ENCODE measurements around the gene FAM89B.

The FAM89B gene

DNA sequence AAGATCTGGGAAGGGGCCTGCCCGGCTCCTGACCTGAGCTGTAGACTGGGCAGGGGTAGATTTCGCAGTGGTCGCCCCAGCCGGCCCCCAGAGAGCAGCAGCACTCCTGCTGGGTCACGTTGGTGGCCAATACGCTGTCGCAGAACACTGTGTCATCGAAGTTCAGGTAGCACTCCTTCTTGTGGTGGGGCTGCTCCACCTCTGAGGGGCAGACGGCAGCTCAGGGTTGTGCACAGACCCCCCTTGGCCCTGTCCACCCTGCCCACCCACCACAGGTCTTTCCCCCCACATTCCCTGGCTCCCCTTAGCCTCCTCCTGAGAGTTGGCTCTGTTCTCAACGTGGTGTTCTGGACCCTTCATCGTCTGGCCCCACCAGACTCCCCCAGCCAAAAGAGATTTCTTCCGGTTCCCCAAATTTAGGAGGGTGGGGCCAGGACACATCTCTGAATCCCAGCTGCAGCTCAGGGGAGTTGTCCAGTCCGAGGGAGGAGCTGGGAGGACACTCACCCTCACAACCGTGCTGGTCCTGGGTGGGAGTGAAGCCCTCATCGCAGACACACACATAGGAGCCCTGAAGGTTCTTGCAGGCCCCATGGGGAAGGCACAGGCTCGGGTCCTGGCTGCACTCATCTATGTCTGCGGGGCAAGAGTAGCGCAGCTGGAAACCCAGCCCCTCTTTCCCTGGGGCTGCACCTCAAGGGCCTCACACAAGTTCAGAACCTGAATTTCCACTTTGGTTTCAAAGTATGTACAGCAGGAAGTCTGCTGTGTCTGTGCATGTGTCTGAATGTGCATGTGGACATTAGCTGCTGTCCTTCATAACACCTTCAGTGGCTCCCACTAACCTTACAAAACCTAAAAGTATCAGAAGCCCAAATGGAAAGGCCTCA, 31.0 kb upstream of the FAM89B start:
- peak overlapping the region; percentile 53; the same call in 1 of the 2 replicates for H3K27ac ChIP-seq
- peak overlapping the region; percentile 81 for H3K4me2 ChIP-seq
- H3K27me3 ChIP-seq (ENCODE audit: insufficient read depth, low read depth) = no peaks in the 10 kb centered on the region
- peak overlapping the region; percentile 89 for H2AFZ ChIP-seq (ENCODE audit: low read depth)
- H3K9ac ChIP-seq = peak overlapping the region; percentile 55; the same call in 1 of the 2 replicates
- no peaks in the 10 kb centered on the region for H3K36me3 ChIP-seq (ENCODE audit: insufficient read depth)
- no peak overlapping the region for H3K4me3 ChIP-seq (IDR thresholded peaks at IDR 0.05; ENCODE audit: insufficient read depth, low read depth, low read length)
- TF ChIP-seq, protein P1, sequence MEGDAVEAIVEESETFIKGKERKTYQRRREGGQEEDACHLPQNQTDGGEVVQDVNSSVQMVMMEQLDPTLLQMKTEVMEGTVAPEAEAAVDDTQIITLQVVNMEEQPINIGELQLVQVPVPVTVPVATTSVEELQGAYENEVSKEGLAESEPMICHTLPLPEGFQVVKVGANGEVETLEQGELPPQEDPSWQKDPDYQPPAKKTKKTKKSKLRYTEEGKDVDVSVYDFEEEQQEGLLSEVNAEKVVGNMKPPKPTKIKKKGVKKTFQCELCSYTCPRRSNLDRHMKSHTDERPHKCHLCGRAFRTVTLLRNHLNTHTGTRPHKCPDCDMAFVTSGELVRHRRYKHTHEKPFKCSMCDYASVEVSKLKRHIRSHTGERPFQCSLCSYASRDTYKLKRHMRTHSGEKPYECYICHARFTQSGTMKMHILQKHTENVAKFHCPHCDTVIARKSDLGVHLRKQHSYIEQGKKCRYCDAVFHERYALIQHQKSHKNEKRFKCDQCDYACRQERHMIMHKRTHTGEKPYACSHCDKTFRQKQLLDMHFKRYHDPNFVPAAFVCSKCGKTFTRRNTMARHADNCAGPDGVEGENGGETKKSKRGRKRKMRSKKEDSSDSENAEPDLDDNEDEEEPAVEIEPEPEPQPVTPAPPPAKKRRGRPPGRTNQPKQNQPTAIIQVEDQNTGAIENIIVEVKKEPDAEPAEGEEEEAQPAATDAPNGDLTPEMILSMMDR (conservative IDR thresholded peaks at IDR 0.05; ENCODE audit: low read depth, low read length) = peak; percentile 25; the same call in 1 of the 2 replicates
- H3K79me2 ChIP-seq (ENCODE audit: insufficient read depth, low read depth) = no peaks in the 10 kb centered on the region
- H4K20me1 ChIP-seq (ENCODE audit: insufficient read depth) = no peaks in the 10 kb centered on the region
- H3K4me1 ChIP-seq (ENCODE audit: low read depth, poor library complexity, severe bottlenecking) = peaks cover 19% of the 10 kb centered on the region

DNA sequence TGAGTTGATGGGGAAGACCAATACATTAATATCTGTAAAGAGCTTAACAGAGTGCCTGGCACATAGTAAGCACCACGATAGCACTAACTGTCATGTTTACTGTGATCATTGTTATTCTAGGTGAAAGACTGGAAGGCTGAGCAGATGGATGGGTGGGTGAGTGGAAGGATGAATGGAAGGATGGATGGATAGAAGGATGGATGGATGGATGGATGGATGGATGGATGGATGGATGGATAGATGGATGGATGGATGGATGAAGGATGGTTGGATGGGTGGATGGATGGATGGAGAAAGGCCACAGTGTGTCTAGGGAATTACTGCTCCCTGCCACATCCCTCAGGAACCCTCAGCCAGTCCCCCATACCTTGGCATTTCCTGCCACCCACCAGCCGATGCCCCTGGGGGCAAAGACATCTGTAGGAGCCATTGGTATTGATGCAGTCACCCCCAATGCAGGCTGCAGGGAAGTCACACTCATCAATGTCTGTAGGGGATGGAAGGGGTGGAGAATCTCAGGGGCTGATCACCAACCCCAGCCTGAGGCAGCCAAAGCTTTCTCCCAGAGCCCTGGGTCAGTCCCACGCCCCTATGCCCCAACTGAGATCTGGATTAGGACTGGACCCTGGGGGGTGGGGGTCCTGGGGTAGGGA, 29.5 kb upstream of the FAM89B start:
- Histone ChIP-seq H3K4me2 (no peak overlapping the region), H2AFZ (ENCODE audit: low read depth) (no peak overlapping the region), H3K27ac (no peak overlapping the region), H3K36me3 (ENCODE audit: insufficient read depth) (no peaks in the 10 kb centered on the region), H3K79me2 (ENCODE audit: insufficient read depth, low read depth) (no peaks in the 10 kb centered on the region), H3K4me3 (IDR thresholded peaks at IDR 0.05; ENCODE audit: insufficient read depth, low read depth, low read length) (no peak overlapping the region), H3K27me3 (ENCODE audit: insufficient read depth, low read depth) (no peaks in the 10 kb centered on the region), H3K9ac (no peak overlapping the region), H3K4me1 (ENCODE audit: low read depth, poor library complexity, severe bottlenecking) (peaks cover 8% of the 10 kb centered on the region), H4K20me1 (ENCODE audit: insufficient read depth) (no peaks in the 10 kb centered on the region)
- TF ChIP-seq, protein P1 (conservative IDR thresholded peaks at IDR 0.05; ENCODE audit: low read depth, low read length) = no peak

DNA sequence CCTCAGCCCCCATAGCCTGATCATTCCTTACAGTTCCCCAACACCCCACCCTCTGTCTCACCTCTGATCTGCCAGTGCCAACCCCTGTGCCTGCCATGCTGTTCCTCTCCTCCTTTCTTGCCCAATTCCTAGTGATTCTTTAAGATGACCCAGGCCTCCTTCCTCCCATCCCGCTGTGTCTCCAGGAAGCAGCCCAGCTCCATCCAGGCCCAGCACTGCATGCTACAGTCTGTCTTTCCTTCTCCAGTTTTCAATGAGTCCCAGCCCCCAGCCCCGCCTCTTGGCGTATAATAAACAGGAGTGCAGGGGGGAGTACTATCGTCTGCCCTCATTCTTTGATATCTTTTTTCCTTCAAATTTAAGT, 26.5 kb upstream of the FAM89B start:
- Histone ChIP-seq H2AFZ (ENCODE audit: low read depth) (no peak overlapping the region), H3K36me3 (ENCODE audit: insufficient read depth) (no peaks in the 10 kb centered on the region), H3K9ac (no peak overlapping the region), H4K20me1 (ENCODE audit: insufficient read depth) (no peaks in the 10 kb centered on the region), H3K4me2 (peak overlapping the region; percentile 33; the same call in 1 of the 2 replicates), H3K79me2 (ENCODE audit: insufficient read depth, low read depth) (no peaks in the 10 kb centered on the region), H3K27me3 (ENCODE audit: insufficient read depth, low read depth) (no peaks in the 10 kb centered on the region), H3K4me3 (IDR thresholded peaks at IDR 0.05; ENCODE audit: insufficient read depth, low read depth, low read length) (no peak overlapping the region), H3K27ac (no peak overlapping the region), H3K4me1 (ENCODE audit: low read depth, poor library complexity, severe bottlenecking) (peaks cover 17% of the 10 kb centered on the region)
- TF ChIP-seq, protein P1 (conservative IDR thresholded peaks at IDR 0.05; ENCODE audit: low read depth, low read length) = no peak

DNA sequence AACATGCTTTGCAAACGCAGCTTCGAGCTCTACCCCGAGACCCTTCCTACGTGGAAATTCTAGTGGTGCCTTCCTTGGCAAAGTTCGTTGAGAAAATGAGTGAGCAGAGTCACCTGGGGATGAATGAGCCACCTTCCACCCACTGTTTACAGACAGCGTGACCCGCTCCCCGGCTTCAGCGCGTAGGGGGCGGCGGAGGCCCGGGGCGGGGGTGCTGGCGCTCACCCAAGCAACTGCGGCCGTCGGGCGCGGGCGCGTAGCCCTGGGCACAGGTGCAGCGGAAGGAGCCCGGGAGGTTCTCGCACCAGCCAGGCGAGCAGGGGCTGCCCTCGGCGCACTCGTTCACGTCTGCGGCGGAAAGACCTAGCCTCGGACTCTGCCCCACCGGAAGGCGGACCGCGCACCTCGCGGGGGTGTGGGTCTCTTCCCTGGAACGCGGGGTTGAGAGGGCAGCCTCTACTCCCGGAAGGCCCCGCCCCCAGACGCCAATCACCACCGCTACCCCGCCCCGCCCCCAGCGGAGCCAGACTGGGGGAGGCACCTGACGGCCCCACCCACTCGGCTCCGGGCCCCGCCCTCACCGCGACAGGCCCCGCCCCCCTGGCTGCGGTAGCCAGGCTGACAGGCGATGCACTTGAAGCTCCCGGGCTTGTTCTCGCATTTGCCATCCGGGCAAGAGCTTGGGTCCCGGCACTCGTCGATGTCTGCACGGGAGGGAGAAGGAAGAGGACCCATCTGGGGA, 25.9 kb upstream of the FAM89B start:
- Histone ChIP-seq H3K4me3 (IDR thresholded peaks at IDR 0.05; ENCODE audit: insufficient read depth, low read depth, low read length) (no peak overlapping the region), H2AFZ (ENCODE audit: low read depth) (no peak overlapping the region; the same call in 1 of the 2 replicates), H3K4me2 (peak overlapping the region; percentile 33; the same call in 1 of the 2 replicates)

More for the DNA sequence above, 25.9 kb upstream of the FAM89B start:
- no peaks in the 10 kb centered on the region for H3K27me3 ChIP-seq (ENCODE audit: insufficient read depth, low read depth)
- peaks cover 19% of the 10 kb centered on the region for H3K4me1 ChIP-seq (ENCODE audit: low read depth, poor library complexity, severe bottlenecking)
- no peaks in the 10 kb centered on the region for H4K20me1 ChIP-seq (ENCODE audit: insufficient read depth)
- H3K9ac ChIP-seq = no peak overlapping the region
- no peaks in the 10 kb centered on the region for H3K79me2 ChIP-seq (ENCODE audit: insufficient read depth, low read depth)
- TF ChIP-seq, protein P1 (conservative IDR thresholded peaks at IDR 0.05; ENCODE audit: low read depth, low read length) = no peak
- no peaks in the 10 kb centered on the region for H3K36me3 ChIP-seq (ENCODE audit: insufficient read depth)
- H3K27ac ChIP-seq = no peak overlapping the region

All from KMS-11 (cell line).